ENCODE results near the gene MECR.

Gene MECR

GRCh38 chr1:29255134-29255666 lies 24.5 kb upstream of the MECR start:
- no peak for DNase-seq (ENCODE audit: low read depth in 2 of 2)

GRCh38 chr1:29254346-29254745 lies 23.6 kb upstream of the MECR start:
- DNase-seq (ENCODE audit: low read depth in 2 of 2): no peak

GRCh38 chr1:29253180-29253579 lies 22.4 kb upstream of the MECR start:
- no peak for DNase-seq (ENCODE audit: low read depth in 2 of 2)

GRCh38 chr1:29251164-29252124 lies 20.7 kb upstream of the MECR start:
- no peak for DNase-seq (ENCODE audit: low read depth in 2 of 2)

GRCh38 chr1:29249951-29250581 lies 19.3 kb upstream of the MECR start:
- no peak for DNase-seq (ENCODE audit: low read depth in 2 of 2)

- DNase-seq (ENCODE audit: low read depth in 2 of 2): no peak
Measured at GRCh38 chr1:29249170-29249691, 18.5 kb upstream of the MECR start.

- DNase-seq (ENCODE audit: low read depth in 2 of 2): no peak
Measured at GRCh38 chr1:29248409-29248808, 17.7 kb upstream of the MECR start.

- no peak for DNase-seq (ENCODE audit: low read depth in 2 of 2)
Measured at GRCh38 chr1:29247571-29248273, 17.0 kb upstream of the MECR start.

- no peak for DNase-seq (ENCODE audit: low read depth in 2 of 2)
Measured at GRCh38 chr1:29247044-29247443, 16.3 kb upstream of the MECR start.

- no peak for DNase-seq (ENCODE audit: low read depth in 2 of 2)
Measured at GRCh38 chr1:29245876-29246275, 15.1 kb upstream of the MECR start.

GRCh38 chr1:29245261-29245660 lies 14.5 kb upstream of the MECR start:
- DNase-seq (ENCODE audit: low read depth in 2 of 2): no peak

GRCh38 chr1:29243871-29244200 lies 13.1 kb upstream of the MECR start:
- no peak for DNase-seq (ENCODE audit: low read depth in 2 of 2)

- DNase-seq (ENCODE audit: low read depth in 2 of 2): no peak
Measured at GRCh38 chr1:29243023-29243870, 12.5 kb upstream of the MECR start.

GRCh38 chr1:29240986-29241385 lies 10.3 kb upstream of the MECR start:
- no peak for DNase-seq (ENCODE audit: low read depth in 2 of 2)

- DNase-seq (ENCODE audit: low read depth in 2 of 2): no peak
Measured at GRCh38 chr1:29240400-29240837, 9.7 kb upstream of the MECR start.

GRCh38 chr1:29239142-29239541 lies 8.4 kb upstream of the MECR start:
- no peak for DNase-seq (ENCODE audit: low read depth in 2 of 2)

GRCh38 chr1:29238620-29239002 lies 7.9 kb upstream of the MECR start:
- DNase-seq (ENCODE audit: low read depth in 2 of 2): no peak

GRCh38 chr1:29237852-29238619 lies 7.3 kb upstream of the MECR start:
- no peak for DNase-seq (ENCODE audit: low read depth in 2 of 2)

- DNase-seq (ENCODE audit: low read depth in 2 of 2): no peak
Measured at GRCh38 chr1:29237129-29237821, 6.5 kb upstream of the MECR start.

- DNase-seq (ENCODE audit: low read depth in 2 of 2): no peak
Measured at GRCh38 chr1:29236712-29237128, 6.0 kb upstream of the MECR start.
